Gastrocnemius medialis (tissue), 4 donors: ENCODE data around the gene SLC22A5.

ENCODE experiments used
- CTCF ChIP-seq, 5 experiments: fragments of 450-650 bp in 3 of 5; fragments of 200-600 bp in 2 of 5; sonication (generic) in 2 of 5; IDR thresholded peaks in 4 of 5; conservative IDR thresholded peaks in 1 of 5; 1 replicate in 4 of 5; 2 replicates in 1 of 5; pipeline ENCODE4 v1.5.1; 2016 to 2019; ENCODE audit warnings: antibody characterized with exemption in 5 of 5, mild to moderate bottlenecking in 3 of 5, moderate library complexity in 3 of 5
- POLR2A ChIP-seq, 2 donors: fragments of 450-650 bp; IDR thresholded peaks; one replicate each; pipeline ENCODE4 v1.6.1; 2017; ENCODE audit warnings: antibody characterized with exemption in 2 of 2, mild to moderate bottlenecking in 2 of 2, moderate library complexity in 2 of 2

- TF ChIP-seq CTCF (IDR thresholded peaks at IDR 0.05 in 4 of 5, conservative IDR thresholded peaks at IDR 0.05 in 1 of 5) (no peak), POLR2A (IDR thresholded peaks at IDR 0.05) (no peak)
Observed at GRCh38 chr5:132380047-132380446, 10.5 kb downstream of the SLC22A5 start.
